Measurements from ENCODE around the gene HS3ST1.

Gene HS3ST1

DNA sequence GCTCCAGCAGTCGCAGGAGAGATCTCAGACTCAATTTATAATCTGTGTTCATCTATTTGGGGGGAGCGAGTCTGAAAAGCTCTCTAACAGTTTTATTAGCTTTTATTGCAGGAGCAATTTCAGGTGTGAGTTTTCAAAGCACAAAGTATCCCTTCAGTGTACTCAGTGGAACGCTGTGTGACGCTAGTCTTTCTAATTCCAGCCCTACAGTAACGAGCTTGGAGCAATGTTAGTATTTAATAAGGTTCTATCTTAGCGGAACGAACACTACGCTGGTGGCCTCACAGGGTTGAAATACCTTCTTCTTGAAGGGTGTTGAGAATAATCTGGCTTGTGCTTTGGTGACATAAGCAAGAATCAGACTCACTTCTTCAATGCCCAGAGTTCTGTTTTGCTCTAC, 8.4 kb downstream of the HS3ST1 start:
- H3K9ac ChIP-seq: no peak overlapping the region
- no peak overlapping the region for H3K4me2 ChIP-seq
- H3K4me3 ChIP-seq (IDR thresholded peaks at IDR 0.05; ENCODE audit: insufficient read depth, low read depth, low read length): no peak overlapping the region
- H3K36me3 ChIP-seq (ENCODE audit: insufficient read depth): no peaks in the 10 kb centered on the region
- no peaks in the 10 kb centered on the region for H3K79me2 ChIP-seq (ENCODE audit: insufficient read depth, low read depth)
- no peaks in the 10 kb centered on the region for H4K20me1 ChIP-seq (ENCODE audit: insufficient read depth)
- H3K27ac ChIP-seq: no peak overlapping the region
- no peaks in the 10 kb centered on the region for H3K4me1 ChIP-seq (ENCODE audit: low read depth, poor library complexity, severe bottlenecking)
- no peaks in the 10 kb centered on the region for H3K27me3 ChIP-seq (ENCODE audit: insufficient read depth, low read depth)
- TF ChIP-seq, protein P1, sequence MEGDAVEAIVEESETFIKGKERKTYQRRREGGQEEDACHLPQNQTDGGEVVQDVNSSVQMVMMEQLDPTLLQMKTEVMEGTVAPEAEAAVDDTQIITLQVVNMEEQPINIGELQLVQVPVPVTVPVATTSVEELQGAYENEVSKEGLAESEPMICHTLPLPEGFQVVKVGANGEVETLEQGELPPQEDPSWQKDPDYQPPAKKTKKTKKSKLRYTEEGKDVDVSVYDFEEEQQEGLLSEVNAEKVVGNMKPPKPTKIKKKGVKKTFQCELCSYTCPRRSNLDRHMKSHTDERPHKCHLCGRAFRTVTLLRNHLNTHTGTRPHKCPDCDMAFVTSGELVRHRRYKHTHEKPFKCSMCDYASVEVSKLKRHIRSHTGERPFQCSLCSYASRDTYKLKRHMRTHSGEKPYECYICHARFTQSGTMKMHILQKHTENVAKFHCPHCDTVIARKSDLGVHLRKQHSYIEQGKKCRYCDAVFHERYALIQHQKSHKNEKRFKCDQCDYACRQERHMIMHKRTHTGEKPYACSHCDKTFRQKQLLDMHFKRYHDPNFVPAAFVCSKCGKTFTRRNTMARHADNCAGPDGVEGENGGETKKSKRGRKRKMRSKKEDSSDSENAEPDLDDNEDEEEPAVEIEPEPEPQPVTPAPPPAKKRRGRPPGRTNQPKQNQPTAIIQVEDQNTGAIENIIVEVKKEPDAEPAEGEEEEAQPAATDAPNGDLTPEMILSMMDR (conservative IDR thresholded peaks at IDR 0.05; ENCODE audit: low read depth, low read length): no peak
- H2AFZ ChIP-seq (ENCODE audit: low read depth): no peak overlapping the region

DNA sequence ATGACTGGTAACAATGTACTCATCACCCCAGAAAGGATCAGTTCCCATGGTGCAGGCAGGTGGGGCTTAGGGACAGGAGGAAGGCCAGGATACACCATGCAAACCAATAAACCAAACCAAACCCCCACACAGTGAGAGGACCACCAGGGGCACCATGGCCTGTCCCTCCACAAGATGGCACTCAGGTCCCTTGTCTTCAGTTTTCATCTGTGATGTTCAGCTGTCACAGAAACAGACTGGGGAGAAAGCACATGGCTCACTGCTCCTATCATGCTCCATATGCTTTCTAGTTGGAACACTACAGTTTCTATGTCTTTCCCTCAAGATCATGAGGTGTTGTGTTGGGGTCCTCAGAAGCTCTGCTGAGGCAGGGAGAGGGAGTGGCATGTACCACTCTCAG, 10.1 kb downstream of the HS3ST1 start:
- H2AFZ ChIP-seq (ENCODE audit: low read depth): no peak overlapping the region
- TF ChIP-seq, protein P1 (conservative IDR thresholded peaks at IDR 0.05; ENCODE audit: low read depth, low read length): no peak
- no peaks in the 10 kb centered on the region for H3K36me3 ChIP-seq (ENCODE audit: insufficient read depth)
- no peaks in the 10 kb centered on the region for H3K4me1 ChIP-seq (ENCODE audit: low read depth, poor library complexity, severe bottlenecking)
- no peaks in the 10 kb centered on the region for H3K79me2 ChIP-seq (ENCODE audit: insufficient read depth, low read depth)
- no peak overlapping the region for H3K4me2 ChIP-seq
- H4K20me1 ChIP-seq (ENCODE audit: insufficient read depth): no peaks in the 10 kb centered on the region
- H3K4me3 ChIP-seq (IDR thresholded peaks at IDR 0.05; ENCODE audit: insufficient read depth, low read depth, low read length): no peak overlapping the region
- no peaks in the 10 kb centered on the region for H3K27me3 ChIP-seq (ENCODE audit: insufficient read depth, low read depth)
- no peak overlapping the region for H3K27ac ChIP-seq
- no peak overlapping the region for H3K9ac ChIP-seq

GRCh38 chr4:11416767-11417113, 12.0 kb downstream of the HS3ST1 start:
- no peaks in the 10 kb centered on the region for H3K79me2 ChIP-seq (ENCODE audit: insufficient read depth, low read depth)
- no peaks in the 10 kb centered on the region for H3K4me1 ChIP-seq (ENCODE audit: low read depth, poor library complexity, severe bottlenecking)
- H3K4me3 ChIP-seq (IDR thresholded peaks at IDR 0.05; ENCODE audit: insufficient read depth, low read depth, low read length): no peak overlapping the region
- H2AFZ ChIP-seq (ENCODE audit: low read depth): no peak overlapping the region
- H3K4me2 ChIP-seq: no peak overlapping the region
- no peaks in the 10 kb centered on the region for H4K20me1 ChIP-seq (ENCODE audit: insufficient read depth)
- no peaks in the 10 kb centered on the region for H3K27me3 ChIP-seq (ENCODE audit: insufficient read depth, low read depth)
- H3K27ac ChIP-seq: no peak overlapping the region
- TF ChIP-seq, protein P1 (conservative IDR thresholded peaks at IDR 0.05; ENCODE audit: low read depth, low read length): no peak
- no peaks in the 10 kb centered on the region for H3K36me3 ChIP-seq (ENCODE audit: insufficient read depth)
- H3K9ac ChIP-seq: no peak overlapping the region

DNA sequence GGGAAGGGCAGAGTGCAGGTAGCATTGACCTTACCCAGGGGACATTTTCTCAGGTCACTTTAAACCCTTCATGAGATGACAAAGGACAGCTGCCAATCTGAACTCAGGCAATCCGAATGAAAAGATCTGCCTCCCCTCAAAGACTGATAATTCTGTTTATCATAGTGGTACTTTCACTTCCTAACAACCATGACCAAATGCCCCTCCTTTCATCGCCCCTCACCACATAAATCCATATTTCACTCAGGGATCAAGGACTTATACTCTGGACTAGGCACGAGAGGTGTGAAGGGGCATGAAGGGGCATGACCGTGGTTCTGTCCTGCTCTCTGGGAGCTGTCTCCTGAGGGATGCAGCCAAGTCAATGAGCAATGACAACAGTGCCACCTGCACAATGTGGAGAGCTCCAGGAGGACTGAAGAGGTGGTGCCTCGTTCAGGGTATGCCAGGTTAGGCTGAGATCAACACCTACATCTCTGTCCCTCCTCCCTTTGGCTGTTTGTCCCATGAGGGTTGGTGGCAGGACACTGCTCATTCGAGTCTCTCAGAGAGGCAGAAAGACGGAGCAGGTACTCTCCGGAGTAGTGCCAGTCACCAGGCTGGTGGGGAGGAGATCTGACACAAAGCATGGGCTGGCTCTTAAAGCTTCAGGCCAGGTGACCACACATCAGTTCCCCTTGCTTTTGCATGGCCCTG, 12.5 kb downstream of the HS3ST1 start:
- H2AFZ ChIP-seq (ENCODE audit: low read depth): no peak overlapping the region
- no peaks in the 10 kb centered on the region for H4K20me1 ChIP-seq (ENCODE audit: insufficient read depth)
- no peak overlapping the region for H3K9ac ChIP-seq
- no peak overlapping the region for H3K27ac ChIP-seq
- H3K4me1 ChIP-seq (ENCODE audit: low read depth, poor library complexity, severe bottlenecking): no peaks in the 10 kb centered on the region
- no peak overlapping the region for H3K4me3 ChIP-seq (IDR thresholded peaks at IDR 0.05; ENCODE audit: insufficient read depth, low read depth, low read length)
- no peak overlapping the region for H3K4me2 ChIP-seq
- H3K27me3 ChIP-seq (ENCODE audit: insufficient read depth, low read depth): no peaks in the 10 kb centered on the region
- no peaks in the 10 kb centered on the region for H3K36me3 ChIP-seq (ENCODE audit: insufficient read depth)
- H3K79me2 ChIP-seq (ENCODE audit: insufficient read depth, low read depth): no peaks in the 10 kb centered on the region
- TF ChIP-seq, protein P1 (conservative IDR thresholded peaks at IDR 0.05; ENCODE audit: low read depth, low read length): no peak
